GM10266 (cell line): ENCODE data around the gene TBX2.

Source experiments
- DNase-seq: peaks from one replicate; pipeline ENCODE4 v3.0.0; 2012; ENCODE audit errors: extremely low spot score
- TF ChIP-seq, protein P1 (sequence below): IDR thresholded peaks from 2 replicates; pipeline ENCODE4 v1.5.1; 2012; ENCODE audit warnings: mild to moderate bottlenecking, low read depth; ENCODE audit not compliant: control insufficient read depth, insufficient read depth; ENCODE audit errors: missing control alignments

TBX2 gene

DNA sequence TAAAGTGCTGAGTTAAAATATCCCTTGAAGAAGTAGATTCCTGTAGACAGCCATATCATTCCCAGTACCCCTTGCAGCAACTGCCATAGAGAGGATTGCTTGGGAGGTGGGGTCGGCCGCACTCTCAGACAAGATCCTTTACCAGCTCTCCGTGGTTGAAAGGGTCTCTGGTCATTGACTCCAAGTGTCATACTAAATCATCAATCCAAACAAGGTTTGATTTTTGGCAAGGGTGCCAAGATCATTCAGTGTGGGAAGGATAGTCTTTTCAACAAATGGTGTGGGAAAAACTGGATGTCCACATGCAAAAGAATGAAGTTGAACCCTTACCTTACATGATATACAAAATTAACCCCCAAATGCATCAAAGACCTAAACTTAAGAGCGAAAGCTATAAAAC lies 21.8 kb downstream of the TBX2 start:
- TF ChIP-seq, protein P1, sequence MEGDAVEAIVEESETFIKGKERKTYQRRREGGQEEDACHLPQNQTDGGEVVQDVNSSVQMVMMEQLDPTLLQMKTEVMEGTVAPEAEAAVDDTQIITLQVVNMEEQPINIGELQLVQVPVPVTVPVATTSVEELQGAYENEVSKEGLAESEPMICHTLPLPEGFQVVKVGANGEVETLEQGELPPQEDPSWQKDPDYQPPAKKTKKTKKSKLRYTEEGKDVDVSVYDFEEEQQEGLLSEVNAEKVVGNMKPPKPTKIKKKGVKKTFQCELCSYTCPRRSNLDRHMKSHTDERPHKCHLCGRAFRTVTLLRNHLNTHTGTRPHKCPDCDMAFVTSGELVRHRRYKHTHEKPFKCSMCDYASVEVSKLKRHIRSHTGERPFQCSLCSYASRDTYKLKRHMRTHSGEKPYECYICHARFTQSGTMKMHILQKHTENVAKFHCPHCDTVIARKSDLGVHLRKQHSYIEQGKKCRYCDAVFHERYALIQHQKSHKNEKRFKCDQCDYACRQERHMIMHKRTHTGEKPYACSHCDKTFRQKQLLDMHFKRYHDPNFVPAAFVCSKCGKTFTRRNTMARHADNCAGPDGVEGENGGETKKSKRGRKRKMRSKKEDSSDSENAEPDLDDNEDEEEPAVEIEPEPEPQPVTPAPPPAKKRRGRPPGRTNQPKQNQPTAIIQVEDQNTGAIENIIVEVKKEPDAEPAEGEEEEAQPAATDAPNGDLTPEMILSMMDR = no peak

DNA sequence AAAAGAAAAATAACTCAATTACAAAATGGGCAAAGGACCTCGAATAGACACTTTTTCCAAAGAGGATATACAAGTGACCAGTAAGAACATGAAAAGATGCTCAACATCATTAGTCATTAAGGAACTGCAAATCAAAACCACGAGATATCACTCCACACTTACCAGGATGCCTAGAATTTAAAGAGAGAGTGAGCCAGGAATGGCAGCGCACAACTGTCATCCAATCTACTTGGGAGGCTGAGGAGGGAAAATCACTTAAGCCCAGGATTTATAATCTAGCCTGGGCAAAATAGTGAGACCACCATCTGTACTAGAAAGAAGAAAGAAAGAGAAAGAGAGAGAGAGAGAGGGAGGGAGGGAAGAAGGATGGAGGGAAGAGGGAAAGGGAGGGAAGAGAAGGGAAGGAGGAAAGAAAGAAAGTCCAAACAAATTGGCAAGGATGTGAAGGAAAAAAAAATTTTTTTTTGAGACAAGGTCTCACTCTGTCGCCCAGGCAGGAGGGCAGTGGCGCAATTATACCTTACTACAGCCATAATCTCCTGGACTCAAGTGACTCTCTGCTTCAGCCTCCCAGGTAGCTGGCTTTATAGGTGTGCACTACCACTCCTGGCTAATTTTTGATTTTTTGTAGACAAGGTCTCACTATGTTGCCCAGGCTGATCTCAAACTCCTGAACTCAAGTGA lies 22.6 kb downstream of the TBX2 start:
- no peak for DNase-seq
- TF ChIP-seq, protein P1 = no peak

More for the DNA sequence above, 21.8 kb downstream of the TBX2 start:
- no peak for DNase-seq

- TF ChIP-seq, protein P1 = no peak
- no peak for DNase-seq
Observed at GRCh38 chr17:61422869-61423268, 23.2 kb downstream of the TBX2 start.

- TF ChIP-seq, protein P1 = no peak
Observed at GRCh38 chr17:61423967-61424649, 24.5 kb downstream of the TBX2 start.

GRCh38 chr17:61425682-61426481 lies 26.2 kb downstream of the TBX2 start:
- DNase-seq = no peak
- TF ChIP-seq, protein P1 = no peak

More at GRCh38 chr17:61423967-61424649, 24.5 kb downstream of the TBX2 start:
- no peak for DNase-seq

DNA sequence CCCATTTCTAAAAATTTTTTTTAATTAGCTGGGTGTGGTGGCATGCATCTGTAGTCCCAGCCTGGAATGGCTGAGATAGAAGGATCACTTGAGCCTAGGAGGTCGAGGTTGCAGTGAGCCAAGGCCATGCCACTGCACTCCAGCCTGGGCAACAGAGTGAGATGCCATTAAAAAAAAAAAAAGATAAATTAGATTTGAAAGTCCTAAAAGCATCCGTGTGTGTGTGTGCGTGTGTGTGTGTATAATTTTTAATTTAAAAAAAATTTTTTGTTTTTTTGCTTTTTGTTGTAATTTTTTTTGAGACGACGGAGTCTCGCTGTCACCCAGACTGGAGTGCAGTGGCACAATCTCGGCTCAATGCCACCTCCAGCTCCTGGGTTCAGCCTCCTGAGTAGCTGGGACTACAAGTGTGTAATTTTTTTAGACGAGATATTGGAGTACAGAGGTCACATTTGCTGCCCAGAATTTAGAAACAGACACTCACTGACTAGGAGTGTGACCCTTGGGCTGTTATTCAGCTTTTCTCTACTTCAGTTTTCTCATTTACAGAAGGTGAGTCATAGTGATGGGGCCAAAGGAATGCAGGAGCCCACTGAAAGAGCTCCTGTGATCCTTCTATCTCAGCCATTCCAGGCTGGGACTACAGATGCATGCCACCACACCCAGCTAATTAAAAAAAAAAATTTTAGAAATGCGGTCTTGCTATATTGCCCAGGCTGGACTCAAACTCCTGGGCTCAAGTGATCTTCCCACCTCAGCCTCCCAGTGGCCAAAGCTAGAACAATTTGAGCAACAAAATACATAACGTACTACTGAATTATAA lies 27.1 kb downstream of the TBX2 start:
- DNase-seq = no peak
- TF ChIP-seq, protein P1 = no peak
